HEK293 (cell line): Measurements from ENCODE around the gene SYCP2.

Source experiments
- CTCF ChIA-PET: fragments of 350-600 bp; formaldehyde crosslinking; extraction: SDS; loops from one replicate; lab custom pipeline; 2021; ENCODE audit warnings: antibody characterized with exemption; lab: Yijun Ruan, JAX
- POLR2A ChIA-PET: fragments of 300-600 bp; formaldehyde crosslinking; extraction: SDS; loops from one replicate; lab custom pipeline; 2020; ENCODE audit warnings: antibody characterized with exemption, inconsistent platforms; lab: Yijun Ruan, JAX
- H3K27ac ChIP-seq: fragments of 200-500 bp; sonication (Bioruptor generic); 2 replicates; pipeline ENCODE4 v1.5.1; 2014; ENCODE audit warnings: low read depth, low read length, control low read depth, inconsistent platforms; ENCODE audit errors: extremely low read depth
- H3K36me3 ChIP-seq, 2 experiments: fragments of 200-500 bp in 1 of 2; sonication (Bioruptor generic) in 1 of 2; 1 replicate in 1 of 2; 2 replicates in 1 of 2; pipeline ENCODE4 v1.5.1; 2014 to 2017; ENCODE audit warnings: inconsistent platforms in 2 of 2, low read length in 2 of 2; ENCODE audit not compliant: control insufficient read depth in 2 of 2, insufficient read depth in 1 of 2
- H3K4me1 ChIP-seq: fragments of 200-500 bp; sonication (Bioruptor generic); 2 replicates; pipeline ENCODE4 v1.5.1; 2014; ENCODE audit warnings: mild to moderate bottlenecking, low read length, inconsistent platforms; ENCODE audit not compliant: control insufficient read depth, insufficient read depth
- H3K4me3 ChIP-seq: 2 replicates; pipeline ENCODE4 v1.5.1; 2011; ENCODE audit warnings: low read depth, mild to moderate bottlenecking, control low read depth, low read length, moderate library complexity
- H3K9me3 ChIP-seq: fragments of 200-500 bp; sonication (Bioruptor generic); 2 replicates; pipeline ENCODE4 v1.5.1; 2014; ENCODE audit warnings: low read depth, low read length, inconsistent platforms; ENCODE audit not compliant: control insufficient read depth, insufficient read depth
- ELK4 ChIP-seq: IDR thresholded peaks from 2 replicates; pipeline ENCODE4 v1.6.1; 2011; ENCODE audit warnings: mild to moderate bottlenecking, low read depth, low read length, borderline replicate concordance
- GLI4 ChIP-seq: fragments of 450-650 bp; formaldehyde crosslinking; IDR thresholded peaks from 2 replicates; pipeline ENCODE4 v1.5.1; 2016; ENCODE audit warnings: missing biosample characterization, missing genetic modification characterization
- KLF1 ChIP-seq: fragments of 450-650 bp; formaldehyde crosslinking; IDR thresholded peaks from 2 replicates; pipeline ENCODE4 v1.5.1; 2016; ENCODE audit warnings: missing biosample characterization, missing genetic modification characterization
- MEIS1 ChIP-seq: sonication (generic); formaldehyde crosslinking; IDR thresholded peaks from 2 replicates; pipeline ENCODE4 v1.8.1; 2022; ENCODE audit warnings: missing genetic modification reagents, mild to moderate bottlenecking, borderline replicate concordance
- MZF1 ChIP-seq: fragments of 450-650 bp; formaldehyde crosslinking; IDR thresholded peaks from 2 replicates; pipeline ENCODE4 v1.5.1; 2017; ENCODE audit warnings: missing biosample characterization, missing genetic modification characterization, borderline replicate concordance
- PRDM6 ChIP-seq: fragments of 450-650 bp; formaldehyde crosslinking; IDR thresholded peaks from 2 replicates; pipeline ENCODE4 v1.5.1; 2017; ENCODE audit warnings: missing biosample characterization, missing genetic modification characterization
- REST ChIP-seq: fragments of 450-650 bp; formaldehyde crosslinking; IDR thresholded peaks from 2 replicates; pipeline ENCODE4 v1.5.1; 2016; ENCODE audit warnings: missing biosample characterization, missing genetic modification characterization
- SCRT1 ChIP-seq: fragments of 450-650 bp; formaldehyde crosslinking; IDR thresholded peaks from 2 replicates; pipeline ENCODE4 v1.5.1; 2016; ENCODE audit warnings: missing biosample characterization, missing genetic modification characterization, borderline replicate concordance
- SP2 ChIP-seq: fragments of 450-650 bp; formaldehyde crosslinking; IDR thresholded peaks from 2 replicates; pipeline ENCODE4 v1.5.1; 2016; ENCODE audit warnings: missing biosample characterization, missing genetic modification characterization
- SP7 ChIP-seq: fragments of 450-650 bp; formaldehyde crosslinking; IDR thresholded peaks from 2 replicates; pipeline ENCODE4 v1.5.1; 2016; ENCODE audit warnings: missing biosample characterization, missing genetic modification characterization
- ZBTB44 ChIP-seq: fragments of 450-650 bp; IDR thresholded peaks from 2 replicates; pipeline ENCODE4 v1.5.1; 2018; ENCODE audit warnings: missing biosample characterization, mild to moderate bottlenecking, missing genetic modification characterization
- ZBTB49 ChIP-seq: fragments of 450-650 bp; formaldehyde crosslinking; IDR thresholded peaks from 2 replicates; pipeline ENCODE4 v1.5.1; 2016; ENCODE audit warnings: missing biosample characterization, missing genetic modification characterization, low read depth
- ZNF138 ChIP-seq: fragments of 450-650 bp; formaldehyde crosslinking; IDR thresholded peaks from 2 replicates; pipeline ENCODE4 v1.5.1; 2016; ENCODE audit warnings: missing biosample characterization, missing genetic modification characterization, borderline replicate concordance
- ZNF23 ChIP-seq: fragments of 450-650 bp; formaldehyde crosslinking; IDR thresholded peaks from 2 replicates; pipeline ENCODE4 v1.5.1; 2016; ENCODE audit warnings: missing biosample characterization, missing genetic modification characterization, borderline replicate concordance
- ZNF354C ChIP-seq: fragments of 450-650 bp; formaldehyde crosslinking; IDR thresholded peaks from 2 replicates; pipeline ENCODE4 v1.5.1; 2016; ENCODE audit warnings: missing biosample characterization, missing genetic modification characterization, low read depth, borderline replicate concordance
- ZNF398 ChIP-seq: fragments of 450-650 bp; formaldehyde crosslinking; IDR thresholded peaks from 2 replicates; pipeline ENCODE4 v1.5.1; 2017; ENCODE audit warnings: missing biosample characterization, missing genetic modification characterization
- ZNF423 ChIP-seq: fragments of 450-650 bp; formaldehyde crosslinking; IDR thresholded peaks from 2 replicates; pipeline ENCODE4 v1.5.1; 2016; ENCODE audit warnings: missing biosample characterization, missing genetic modification characterization
- ZNF548 ChIP-seq: fragments of 450-650 bp; formaldehyde crosslinking; IDR thresholded peaks from 2 replicates; pipeline ENCODE4 v1.5.1; 2016; ENCODE audit warnings: missing biosample characterization, missing genetic modification characterization
- ZNF623 ChIP-seq: fragments of 450-650 bp; formaldehyde crosslinking; IDR thresholded peaks from 2 replicates; pipeline ENCODE4 v1.5.1; 2016; ENCODE audit warnings: missing biosample characterization, missing genetic modification characterization
- ZNF624 ChIP-seq: fragments of 450-650 bp; formaldehyde crosslinking; IDR thresholded peaks from 2 replicates; pipeline ENCODE4 v1.5.1; 2017; ENCODE audit warnings: missing biosample characterization, missing genetic modification characterization
- ZNF639 ChIP-seq: fragments of 450-650 bp; formaldehyde crosslinking; IDR thresholded peaks from 2 replicates; pipeline ENCODE4 v1.5.1; 2016; ENCODE audit warnings: missing biosample characterization, missing genetic modification characterization
- ZNF768 ChIP-seq: fragments of 450-650 bp; formaldehyde crosslinking; IDR thresholded peaks from 2 replicates; pipeline ENCODE4 v1.5.1; 2018; ENCODE audit warnings: missing biosample characterization, mild to moderate bottlenecking, missing genetic modification characterization

SYCP2 gene

GRCh38 chr20:59858425-59858824, 75.0 kb downstream of the SYCP2 start:
- H3K27ac ChIP-seq = no peak overlapping the region
- CTCF ChIA-PET = no interaction called here
- H3K36me3 ChIP-seq = no peaks in the 10 kb centered on the region
- no peak overlapping the region for H3K4me3 ChIP-seq
- no peaks in the 10 kb centered on the region for H3K9me3 ChIP-seq
- no peak for TF ChIP-seq ZNF623 (tag by site-specific recombination)
- TF ChIP-seq ZNF23 (tag by site-specific recombination) = no peak
- TF ChIP-seq ZBTB49 (tag by site-specific recombination) = no peak
- TF ChIP-seq ZNF548 = no peak
- no peak for TF ChIP-seq KLF1 (tag by site-specific recombination)
- no peak for TF ChIP-seq ZNF138 (tag by site-specific recombination)
- TF ChIP-seq SP2 (tag by site-specific recombination) = no peak
- TF ChIP-seq REST (tag by site-specific recombination) = no peak
- no peak for TF ChIP-seq MZF1 (tag by site-specific recombination)
- no peak for TF ChIP-seq PRDM6
- no peak for TF ChIP-seq ZNF423 (tag by site-specific recombination)
- TF ChIP-seq ELK4 = no peak
- TF ChIP-seq ZNF768 (tag by site-specific recombination) = no peak
- TF ChIP-seq ZNF398 (tag by site-specific recombination) = no peak
- TF ChIP-seq SCRT1 = no peak
- POLR2A ChIA-PET = no interaction called here
- peaks cover 3% of the 10 kb centered on the region; the same call in 1 of the 2 replicates for H3K4me1 ChIP-seq

- CTCF ChIA-PET = no interaction called here
- Histone ChIP-seq H3K4me1 (peaks cover 3% of the 10 kb centered on the region; the same call in 1 of the 2 replicates), H3K4me3 (no peak overlapping the region), H3K27ac (no peak overlapping the region), H3K9me3 (no peaks in the 10 kb centered on the region), H3K36me3 (no peaks in the 10 kb centered on the region)
- POLR2A ChIA-PET = no interaction called here
- TF ChIP-seq MEIS1 = no peak
- TF ChIP-seq ZNF624 (tag by site-specific recombination) = no peak
- no peak for TF ChIP-seq ZBTB44
- no peak for TF ChIP-seq SP7 (tag by site-specific recombination)
- no peak for TF ChIP-seq GLI4 (tag by site-specific recombination)
- TF ChIP-seq ZNF639 = no peak
- no peak for TF ChIP-seq ZNF354C (tag by site-specific recombination)
- no peak for TF ChIP-seq KLF1 (tag by site-specific recombination)
Measured at GRCh38 chr20:59857966-59858365, 75.5 kb downstream of the SYCP2 start.
